ENCODE measurements around the gene ALDH3B2. TPM values are rescaled to one million over a fixed set of nuclear protein-coding genes. Genes with fewer than 3 reads are reported as not detected.

Gene ALDH3B2
- total RNA-seq, 3 donors from 2014 or later: 0.32 to 62.3 (median 44.1) TPM

GRCh38 chr11:67614730-67615714 is 59.4 kb downstream of the ALDH3B2 start:
- H3K9me3 ChIP-seq: no peaks in the 10 kb centered on the region
- DNase-seq (ENCODE audit: low spot score in 2 of 2): no peak
- no peak for TF ChIP-seq POLR2AphosphoS5 (IDR thresholded peaks at IDR 0.05)
- TF ChIP-seq CTCF (IDR thresholded peaks at IDR 0.05): no peak
- TF ChIP-seq POLR2A (IDR thresholded peaks at IDR 0.05): no peak
- H3K36me3 ChIP-seq: no peaks in the 10 kb centered on the region
- intact Hi-C loops (cut with DNase I; ENCODE audit: low total_unique reads): no loop called here
- peak overlapping the region in 1 of 3 donors; percentile 34 for H3K4me3 ChIP-seq
- peaks cover 0 to 8% of the 10 kb centered on the region in 2 donors for H3K4me1 ChIP-seq
- peak overlapping the region in 1 of 2 donors; percentile 79 for H3K27ac ChIP-seq
- H3K27me3 ChIP-seq: no peaks in the 10 kb centered on the region

- no peaks in the 10 kb centered on the region for H3K9me3 ChIP-seq
- peak in 1 of 2 donors; percentile 61 for DNase-seq (ENCODE audit: low spot score in 2 of 2)
- H3K27me3 ChIP-seq: no peaks in the 10 kb centered on the region
- H3K27ac ChIP-seq: peak overlapping the region; percentile 79 to 81
- H3K36me3 ChIP-seq: no peaks in the 10 kb centered on the region
- peaks cover 0 to 8% of the 10 kb centered on the region in 2 donors for H3K4me1 ChIP-seq
- H3K4me3 ChIP-seq: peak overlapping the region; percentile 34 to 71 (median 53)
- peak; percentile 44 to 61 (median 46) for TF ChIP-seq CTCF (IDR thresholded peaks at IDR 0.05)
- peak in 1 of 3 donors; percentile 37 for TF ChIP-seq POLR2AphosphoS5 (IDR thresholded peaks at IDR 0.05)
- TF ChIP-seq POLR2A (IDR thresholded peaks at IDR 0.05): no peak
- intact Hi-C loops (cut with DNase I; ENCODE audit: low total_unique reads): no loop called here
Observed at GRCh38 chr11:67613960-67614715, 60.3 kb downstream of the ALDH3B2 start.

GRCh38 chr11:67613313-67613959 is 61.0 kb downstream of the ALDH3B2 start:
- H3K4me1 ChIP-seq: peaks cover 0 to 8% of the 10 kb centered on the region in 2 donors
- H3K27me3 ChIP-seq: no peaks in the 10 kb centered on the region
- TF ChIP-seq CTCF (IDR thresholded peaks at IDR 0.05) (no peak), POLR2A (IDR thresholded peaks at IDR 0.05) (no peak), POLR2AphosphoS5 (IDR thresholded peaks at IDR 0.05) (no peak)
- no peaks in the 10 kb centered on the region for H3K9me3 ChIP-seq
- intact Hi-C loops (cut with DNase I; ENCODE audit: low total_unique reads): no loop called here
- H3K36me3 ChIP-seq: no peaks in the 10 kb centered on the region
- peak overlapping the region; percentile 34 to 71 (median 53) for H3K4me3 ChIP-seq
- no peak for DNase-seq (ENCODE audit: low spot score in 2 of 2)
- H3K27ac ChIP-seq: peak overlapping the region; percentile 79 to 81

- no peaks in the 10 kb centered on the region for H3K27me3 ChIP-seq
- peaks cover 0 to 8% of the 10 kb centered on the region in 2 donors for H3K4me1 ChIP-seq
- TF ChIP-seq CTCF (IDR thresholded peaks at IDR 0.05) (no peak), POLR2A (IDR thresholded peaks at IDR 0.05) (no peak), POLR2AphosphoS5 (IDR thresholded peaks at IDR 0.05) (no peak)
- H3K27ac ChIP-seq: no peak overlapping the region
- H3K4me3 ChIP-seq: no peak overlapping the region
- DNase-seq (ENCODE audit: low spot score in 2 of 2): no peak
- intact Hi-C loops (cut with DNase I; ENCODE audit: low total_unique reads): no loop called here
- no peaks in the 10 kb centered on the region for H3K9me3 ChIP-seq
- H3K36me3 ChIP-seq: no peaks in the 10 kb centered on the region
Observed at GRCh38 chr11:67612751-67613150, 61.7 kb downstream of the ALDH3B2 start.

Other genes starting within 250 kb of the ALDH3B2 start
- gene RPS6KB2, start 246.1 kb downstream of the ALDH3B2 start, total RNA-seq: 10 to 100 TPM; 28.0 to 41.6 (median 40.1) TPM
- gene PTPRCAP, start 236.9 kb downstream of the ALDH3B2 start, total RNA-seq: 1 to 10 TPM; 2.1 to 9.2 (median 8.0) TPM
- gene CORO1B, start 231.1 kb downstream of the ALDH3B2 start, total RNA-seq: 10 to 100 TPM; 73.6 to 84.3 (median 80.0) TPM
- gene GPR152, start 221.9 kb downstream of the ALDH3B2 start, total RNA-seq: not detected
- gene CABP4, start 219.3 kb downstream of the ALDH3B2 start, total RNA-seq: 10 to 100 TPM in 1 of 3 donors, 1 to 10 TPM in 2; 3.5 to 10.7 (median 3.9) TPM
- 10 to 100 TPM; 37.8 to 54.2 (median 42.3) TPM for gene TMEM134, start 205.4 kb downstream of the ALDH3B2 start, total RNA-seq
- gene AIP, start 191.6 kb downstream of the ALDH3B2 start, total RNA-seq: 10 to 100 TPM; 66.4 to 84.5 (median 69.8) TPM
- gene PITPNM1, start 169.3 kb downstream of the ALDH3B2 start, total RNA-seq: 10 to 100 TPM in 2 of 3 donors, 1 to 10 TPM in 1; 6.4 to 20.0 (median 11.7) TPM
- gene CDK2AP2, start 166.5 kb downstream of the ALDH3B2 start, total RNA-seq: 10 to 100 TPM; 32.1 to 35.4 (median 32.8) TPM
- not detected for gene CABP2, start 151.2 kb downstream of the ALDH3B2 start, total RNA-seq
- 1,000 to 10,000 TPM in 2 of 3 donors, 100 to 1,000 TPM in 1; 552 to 1,029 (median 1,013) TPM for gene GSTP1, start 90.8 kb downstream of the ALDH3B2 start, total RNA-seq
- 100 to 1,000 TPM; 159 to 222 (median 186) TPM for gene NDUFV1, start 67.7 kb downstream of the ALDH3B2 start, total RNA-seq
- 10 to 100 TPM in 2 of 3 donors, 1 to 10 TPM in 1; 9.7 to 15.1 (median 12.0) TPM for gene NUDT8, start 44.7 kb downstream of the ALDH3B2 start, total RNA-seq
- not detected for gene TBX10, start 34.9 kb downstream of the ALDH3B2 start, total RNA-seq
- under 1 TPM in 2 of 3 donors, not detected in 1; 0.66 to 0.73 TPM for gene ACY3, start 23.9 kb downstream of the ALDH3B2 start, total RNA-seq

All from breast epithelium (tissue), 4 donors.